ENCODE results near the gene C4orf51.

DNA sequence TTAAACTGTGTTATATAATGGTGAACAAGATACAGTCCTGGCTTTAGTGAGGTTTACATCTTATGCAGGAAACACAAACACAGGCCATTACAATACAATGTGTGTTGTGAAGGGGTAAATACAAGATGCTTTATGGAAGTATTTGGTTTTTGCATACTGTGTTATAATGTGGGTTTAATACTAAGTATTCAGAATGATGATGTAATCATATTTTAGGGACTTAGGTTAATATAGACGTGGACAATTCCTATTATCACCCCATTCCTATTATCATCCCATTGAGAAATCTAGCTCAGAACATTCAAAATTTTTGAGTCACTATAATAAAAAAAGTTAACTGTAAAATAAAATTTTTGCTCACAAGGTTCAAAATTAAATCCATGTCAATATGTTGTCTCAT lies 36.7 kb upstream of the C4orf51 start:
- no peak for TF ChIP-seq POLR2A (IDR thresholded peaks at IDR 0.05)
- TF ChIP-seq, protein P1, sequence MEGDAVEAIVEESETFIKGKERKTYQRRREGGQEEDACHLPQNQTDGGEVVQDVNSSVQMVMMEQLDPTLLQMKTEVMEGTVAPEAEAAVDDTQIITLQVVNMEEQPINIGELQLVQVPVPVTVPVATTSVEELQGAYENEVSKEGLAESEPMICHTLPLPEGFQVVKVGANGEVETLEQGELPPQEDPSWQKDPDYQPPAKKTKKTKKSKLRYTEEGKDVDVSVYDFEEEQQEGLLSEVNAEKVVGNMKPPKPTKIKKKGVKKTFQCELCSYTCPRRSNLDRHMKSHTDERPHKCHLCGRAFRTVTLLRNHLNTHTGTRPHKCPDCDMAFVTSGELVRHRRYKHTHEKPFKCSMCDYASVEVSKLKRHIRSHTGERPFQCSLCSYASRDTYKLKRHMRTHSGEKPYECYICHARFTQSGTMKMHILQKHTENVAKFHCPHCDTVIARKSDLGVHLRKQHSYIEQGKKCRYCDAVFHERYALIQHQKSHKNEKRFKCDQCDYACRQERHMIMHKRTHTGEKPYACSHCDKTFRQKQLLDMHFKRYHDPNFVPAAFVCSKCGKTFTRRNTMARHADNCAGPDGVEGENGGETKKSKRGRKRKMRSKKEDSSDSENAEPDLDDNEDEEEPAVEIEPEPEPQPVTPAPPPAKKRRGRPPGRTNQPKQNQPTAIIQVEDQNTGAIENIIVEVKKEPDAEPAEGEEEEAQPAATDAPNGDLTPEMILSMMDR (IDR thresholded peaks at IDR 0.05) = no peak

All from sigmoid colon (tissue), 3 donors.